HTR-8/SVneo (cell line): ENCODE measurements around the gene CTSW.

ENCODE experiments used
- DNase-seq: peaks from one replicate; pipeline ENCODE4 v3.0.0; 2011; ENCODE audit warnings: low spot score, mixed read lengths; ENCODE audit not compliant: insufficient read length
- FAIRE-seq: peaks from 2 replicates; lab custom pipeline; 2011; peaks lifted over from hg19 to GRCh38; lab: Jason Lieb, UNC

The CTSW gene

DNA sequence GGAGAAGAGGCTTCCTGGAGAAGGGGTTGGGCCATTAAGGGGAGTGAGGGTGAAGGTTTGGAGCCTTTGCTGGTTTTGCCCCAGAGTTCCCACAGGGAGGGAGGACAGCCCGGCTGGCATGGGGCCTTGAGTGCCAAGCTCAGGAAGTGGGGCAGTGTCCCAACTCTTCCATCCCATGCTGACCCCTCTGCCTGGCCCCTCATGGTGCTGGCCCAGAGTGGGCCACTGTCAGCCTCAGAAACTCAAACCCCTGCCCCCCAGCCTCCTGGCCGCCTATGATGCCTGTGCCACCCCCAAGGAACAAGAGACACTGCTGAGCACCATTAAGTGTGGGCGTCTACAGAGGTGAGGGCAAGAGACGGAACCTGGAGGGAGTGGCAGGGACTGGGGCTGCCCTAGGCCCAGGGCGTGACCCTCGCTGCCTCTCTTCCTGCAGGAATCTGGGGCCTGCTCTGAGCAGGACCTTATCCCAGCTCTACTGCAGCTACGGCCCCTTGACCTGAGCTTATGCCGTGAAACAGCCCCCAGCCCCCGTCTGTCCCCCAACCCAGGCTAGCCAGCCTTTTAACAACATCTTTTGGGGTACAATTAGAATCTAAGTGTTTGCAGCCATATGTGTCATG is 14.0 kb upstream of the CTSW start:
- DNase-seq (no peak), FAIRE-seq (no peak)

DNA sequence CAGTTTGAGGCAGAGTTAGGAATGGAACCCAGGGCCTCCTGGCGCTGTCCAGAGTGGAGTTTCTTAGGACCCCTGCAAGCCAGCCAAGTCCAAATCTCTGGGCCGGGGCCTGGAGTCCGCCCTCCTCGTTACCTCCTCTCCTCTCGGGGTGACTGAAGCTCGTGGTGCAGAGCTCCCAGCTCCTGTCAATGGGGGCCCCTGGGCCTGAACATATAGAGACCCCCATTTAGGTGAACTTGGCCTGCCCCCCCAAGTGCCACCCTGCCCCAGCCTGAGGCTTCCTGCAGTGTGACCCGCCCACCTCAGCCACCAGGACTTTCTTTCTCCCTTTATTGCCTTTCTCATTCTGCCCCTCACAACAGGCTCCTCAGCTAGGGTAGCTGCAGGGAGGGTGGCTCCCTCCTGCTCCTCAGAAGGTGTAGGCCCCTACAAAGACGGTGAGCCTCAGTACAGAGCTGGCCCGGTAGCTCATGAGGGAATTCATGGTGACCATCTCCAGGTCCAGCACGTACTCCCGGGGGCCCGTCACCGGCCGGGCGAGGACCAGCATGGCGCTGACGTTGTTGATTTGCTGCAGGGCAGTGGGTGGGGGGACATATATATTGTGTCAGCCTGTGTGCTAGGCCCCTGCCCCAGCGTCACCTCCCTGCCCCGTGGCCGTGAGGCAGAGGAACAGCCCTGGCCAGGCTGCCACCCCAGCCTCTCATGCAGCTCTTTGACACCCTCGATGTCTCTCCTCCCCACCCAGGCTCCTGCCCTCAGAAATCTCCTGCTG is 12.9 kb upstream of the CTSW start:
- DNase-seq = no peak
- peak; percentile 49 for FAIRE-seq

DNA sequence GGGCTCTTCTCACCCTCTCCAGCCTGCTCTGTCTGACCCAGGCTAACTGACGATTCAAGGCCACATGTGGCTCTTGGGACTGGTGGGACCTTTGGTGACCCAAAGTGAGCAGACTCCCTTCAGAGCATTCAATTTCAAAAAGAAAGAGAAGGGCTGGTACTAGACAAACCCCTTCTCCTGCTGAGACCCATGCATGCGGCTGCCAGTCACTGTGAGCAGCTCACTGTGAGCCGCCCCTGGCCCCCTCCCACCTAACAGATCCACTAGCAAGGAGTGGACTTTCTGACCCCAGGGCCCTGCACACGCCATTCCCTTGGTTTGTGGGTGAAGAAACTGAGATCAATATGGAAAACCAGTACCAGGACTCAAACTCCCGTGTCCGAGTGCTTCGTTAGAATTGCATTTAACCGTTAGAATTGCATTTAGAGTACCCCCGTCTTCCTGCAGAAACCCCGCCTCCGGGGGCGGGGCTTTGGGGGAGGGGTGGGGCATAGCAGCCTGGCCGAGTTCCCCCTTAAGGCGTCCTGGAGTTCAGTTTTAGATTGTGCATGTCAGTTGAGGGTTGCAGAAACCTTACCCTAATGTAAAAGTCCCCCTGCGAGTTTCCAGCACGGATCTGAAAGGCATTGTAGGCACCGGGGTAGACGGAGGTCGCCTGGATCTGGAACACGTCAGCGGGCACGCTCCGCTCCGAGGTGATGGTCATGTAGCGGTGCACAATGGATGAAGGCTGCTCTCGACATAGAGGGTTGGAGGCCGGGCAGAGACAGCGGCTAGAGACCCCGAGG is 12.2 kb upstream of the CTSW start:
- peak; percentile 36 for FAIRE-seq
- no peak for DNase-seq

DNA sequence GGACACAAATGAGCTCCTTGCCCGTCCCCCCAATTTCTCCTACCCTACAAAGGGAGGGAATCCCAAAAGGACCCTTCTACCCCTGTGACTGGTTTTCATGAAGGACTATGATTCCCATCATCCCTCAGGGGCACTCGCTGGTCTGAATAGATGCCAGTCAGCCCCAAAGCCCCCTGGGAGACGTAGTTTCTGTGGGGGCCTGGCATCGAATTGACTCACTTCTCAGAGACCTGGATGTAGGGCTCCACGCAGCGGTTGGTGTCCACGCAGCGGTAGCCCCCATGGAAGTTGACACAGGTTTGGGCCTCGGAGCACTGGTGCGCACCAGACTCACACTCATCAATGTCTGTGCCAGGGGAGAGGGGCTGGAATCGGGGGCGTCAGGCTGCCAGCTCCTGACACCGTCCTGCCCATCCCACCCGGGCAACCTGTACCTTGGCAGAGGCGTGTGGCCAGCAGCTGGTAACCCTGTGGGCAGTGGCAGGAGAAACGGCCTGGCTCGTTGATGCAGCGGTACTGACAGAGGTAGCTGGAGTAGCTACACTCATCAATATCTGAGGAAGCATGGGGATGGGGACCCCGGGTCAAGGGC is 11.5 kb upstream of the CTSW start:
- FAIRE-seq (peak; percentile 75), DNase-seq (no peak)

DNA sequence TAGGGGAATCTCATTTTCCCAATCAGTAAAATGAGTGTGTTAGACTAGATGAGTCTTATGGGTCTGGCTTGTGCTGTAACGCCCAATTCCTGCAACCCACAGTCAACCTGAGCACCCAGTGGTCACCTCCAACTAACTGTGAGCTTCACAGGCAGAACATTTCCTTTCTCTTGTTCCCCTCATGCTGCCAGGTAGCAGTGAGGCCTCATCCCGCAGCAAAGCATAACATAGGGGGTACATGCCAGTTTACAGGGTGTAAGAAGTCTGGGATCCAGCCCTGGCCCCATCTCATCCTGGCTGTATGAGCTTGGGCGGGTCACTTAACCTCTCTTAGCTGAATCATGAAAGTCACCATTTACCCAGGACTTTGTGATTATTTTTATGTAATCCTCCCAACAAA is 10.7 kb upstream of the CTSW start:
- DNase-seq (no peak), FAIRE-seq (no peak)

DNA sequence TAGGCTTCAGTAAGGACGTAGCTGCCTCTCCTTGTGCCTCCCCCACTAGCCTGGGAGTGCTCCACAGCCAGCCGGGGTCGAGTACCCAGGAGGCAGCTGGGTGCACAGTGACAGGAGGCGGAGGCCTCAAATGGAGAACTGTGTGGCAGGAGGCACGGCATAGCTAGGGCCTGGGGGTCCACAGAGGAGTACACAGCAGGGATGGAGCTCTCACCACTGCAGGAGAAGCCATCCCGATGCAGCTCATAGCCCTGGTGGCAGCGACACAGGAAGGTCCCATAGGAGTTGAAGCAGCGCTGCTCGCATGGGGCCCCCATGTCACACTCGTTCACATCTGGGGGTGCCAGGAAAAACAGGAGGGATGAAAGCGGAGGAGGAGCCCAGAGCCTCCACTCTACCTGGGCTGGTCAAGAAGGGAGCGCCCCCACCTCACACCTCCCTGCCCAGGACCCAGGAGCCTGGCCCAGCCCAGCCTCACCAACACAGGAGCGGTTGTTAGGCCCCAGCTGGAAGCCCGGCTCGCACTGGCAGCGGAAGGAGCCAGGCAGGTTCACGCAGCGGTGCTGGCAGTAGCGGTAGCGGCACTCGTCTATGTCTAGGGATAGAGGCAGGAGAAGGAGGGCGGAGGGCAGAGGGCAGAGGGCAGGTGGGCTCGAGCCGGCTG is 9.9 kb upstream of the CTSW start:
- FAIRE-seq (no peak), DNase-seq (no peak)

DNA sequence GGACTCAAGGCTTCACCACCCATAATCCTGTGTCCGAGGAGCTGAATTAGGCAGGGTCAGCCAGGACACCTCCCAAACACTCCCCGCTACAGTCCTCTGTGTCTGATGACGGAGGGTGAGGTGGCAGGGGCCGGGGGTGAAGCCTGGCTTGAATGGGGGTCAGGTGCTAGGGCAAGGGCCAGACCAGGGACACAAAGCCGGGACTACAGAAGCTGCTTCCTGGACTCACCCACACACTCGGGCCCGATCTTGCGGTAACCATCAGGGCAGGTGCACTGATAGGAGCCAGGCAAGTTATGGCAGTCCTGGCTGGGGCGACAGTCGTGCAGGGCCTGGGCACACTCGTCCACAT is 9.4 kb upstream of the CTSW start:
- DNase-seq (no peak), FAIRE-seq (peak; percentile 94)

DNA sequence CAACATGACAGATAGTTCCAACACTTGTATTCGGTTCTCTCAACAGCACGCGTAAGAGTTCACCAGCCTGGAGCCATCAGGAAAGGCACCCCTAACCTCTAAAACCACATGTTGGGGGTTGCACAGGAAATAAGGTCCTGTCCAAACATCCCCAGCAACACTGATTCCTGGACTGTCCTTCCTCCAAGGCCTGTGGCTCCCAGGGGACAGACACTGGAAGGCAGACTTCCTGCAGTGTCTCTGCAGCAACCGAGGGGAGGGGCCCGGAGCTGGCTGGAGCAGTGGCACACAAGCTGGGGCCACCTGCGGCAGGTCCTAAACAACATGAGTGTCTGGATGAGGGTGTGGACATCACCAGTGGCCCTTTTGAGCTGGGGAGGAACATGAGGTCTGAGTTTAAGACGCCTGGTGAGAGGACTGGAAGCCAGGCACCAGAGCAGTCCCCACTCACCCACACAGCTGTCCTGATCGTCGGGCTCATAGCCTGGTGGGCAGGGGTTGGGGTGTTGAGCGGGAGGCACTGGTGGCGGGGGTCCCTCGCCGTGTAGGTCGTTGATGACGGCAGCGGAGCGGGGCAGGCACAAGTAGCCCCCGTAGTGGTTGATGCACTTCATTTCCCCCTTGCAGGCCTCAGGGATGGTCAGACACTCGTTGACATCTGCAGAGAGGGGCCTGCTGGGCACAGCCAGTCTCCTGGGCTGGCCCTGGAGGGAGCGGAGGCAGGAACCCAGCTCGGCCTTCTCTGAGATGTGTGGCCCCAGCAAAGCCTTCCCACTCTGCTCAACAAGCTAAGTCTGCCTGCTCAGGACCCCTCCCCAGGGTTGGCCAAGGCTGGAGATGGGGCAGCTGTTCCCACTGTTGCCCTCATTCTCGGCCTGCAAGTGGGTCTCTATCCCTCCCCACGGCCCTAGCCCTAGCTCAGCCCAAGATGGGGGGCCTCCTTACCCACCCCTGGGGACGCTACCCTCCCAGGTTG is 8.6 kb upstream of the CTSW start:
- DNase-seq (no peak), FAIRE-seq (peak; percentile 49)

DNA sequence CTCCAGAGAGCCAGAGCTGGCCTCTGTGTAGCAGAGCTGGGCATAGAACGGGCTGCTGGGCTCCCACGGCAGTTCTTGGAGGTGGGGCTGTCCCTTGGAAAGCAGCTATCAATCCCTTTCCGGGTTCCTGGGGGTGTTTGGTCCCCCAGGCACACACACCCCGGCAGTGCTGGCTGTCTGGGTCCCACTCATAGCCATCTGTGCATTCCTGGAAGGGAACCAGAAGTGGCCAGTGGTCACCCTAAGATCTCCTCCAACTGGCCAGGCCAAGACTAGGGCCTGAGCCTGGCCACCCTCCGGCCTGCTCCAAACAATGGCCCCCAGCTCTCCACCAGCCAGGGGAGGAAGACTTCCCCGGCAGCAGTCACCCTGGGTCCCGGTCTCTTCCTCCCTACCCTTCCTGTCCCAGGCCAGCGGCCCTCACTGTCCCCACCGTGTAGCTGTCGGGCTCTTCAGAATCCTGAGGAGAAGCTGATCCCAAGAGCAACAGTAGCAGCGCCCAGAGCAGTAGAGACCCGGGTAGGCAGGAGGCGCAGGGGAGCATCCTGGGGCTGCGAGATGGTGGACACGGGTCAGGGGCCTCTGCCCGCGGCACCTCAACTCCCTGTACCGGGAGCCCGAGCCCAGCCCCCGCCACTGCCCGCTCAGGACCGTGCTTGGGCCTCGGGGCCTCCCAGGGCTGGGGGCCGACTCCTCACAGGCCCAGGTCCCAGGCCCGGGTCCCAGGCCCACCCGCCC is 7.7 kb upstream of the CTSW start:
- DNase-seq (no peak), FAIRE-seq (peak; percentile 87)

DNA sequence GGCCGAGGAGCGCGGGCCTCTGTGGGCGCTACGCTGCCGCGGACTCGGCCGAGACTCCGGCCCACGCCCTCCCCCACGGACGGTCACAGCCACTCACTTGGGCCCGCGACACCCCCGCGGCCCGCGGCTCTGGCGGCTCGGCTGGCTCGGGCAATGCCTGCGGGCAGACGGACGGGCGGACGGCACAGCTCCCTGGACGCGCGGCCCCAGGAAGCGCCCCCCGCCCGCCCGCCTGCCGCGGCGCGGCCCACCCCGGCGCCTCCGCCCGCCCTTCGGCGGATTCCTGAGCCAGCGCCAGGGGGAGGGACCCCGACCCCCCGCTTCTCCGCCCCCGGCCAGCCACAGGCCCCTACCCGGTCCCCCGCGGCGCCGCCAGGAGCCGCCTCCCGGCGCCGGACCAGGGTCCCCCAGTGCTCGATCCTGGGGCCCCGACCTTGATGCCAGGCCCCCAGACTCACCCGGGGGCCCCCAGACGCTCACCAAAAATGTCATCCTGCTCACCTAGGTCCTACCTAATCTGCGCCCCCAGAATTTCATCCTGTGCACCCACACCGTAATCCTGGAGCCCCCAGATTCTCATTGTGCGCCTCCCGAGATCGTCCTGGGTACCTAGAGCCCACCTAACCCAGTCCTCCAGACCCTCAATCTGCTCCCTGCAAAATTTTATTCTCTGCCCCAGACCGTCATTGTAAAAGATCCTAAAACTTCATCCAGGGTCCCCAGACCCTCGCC is 6.9 kb upstream of the CTSW start, which contains the start of gene EFEMP2:
TSS of gene EFEMP2 (minus strand) at position 215 of the 732 bp plus-strand sequence. CDS start 446 bp downstream, outside the sequence.
- no peak for DNase-seq
- FAIRE-seq = no peak

DNA sequence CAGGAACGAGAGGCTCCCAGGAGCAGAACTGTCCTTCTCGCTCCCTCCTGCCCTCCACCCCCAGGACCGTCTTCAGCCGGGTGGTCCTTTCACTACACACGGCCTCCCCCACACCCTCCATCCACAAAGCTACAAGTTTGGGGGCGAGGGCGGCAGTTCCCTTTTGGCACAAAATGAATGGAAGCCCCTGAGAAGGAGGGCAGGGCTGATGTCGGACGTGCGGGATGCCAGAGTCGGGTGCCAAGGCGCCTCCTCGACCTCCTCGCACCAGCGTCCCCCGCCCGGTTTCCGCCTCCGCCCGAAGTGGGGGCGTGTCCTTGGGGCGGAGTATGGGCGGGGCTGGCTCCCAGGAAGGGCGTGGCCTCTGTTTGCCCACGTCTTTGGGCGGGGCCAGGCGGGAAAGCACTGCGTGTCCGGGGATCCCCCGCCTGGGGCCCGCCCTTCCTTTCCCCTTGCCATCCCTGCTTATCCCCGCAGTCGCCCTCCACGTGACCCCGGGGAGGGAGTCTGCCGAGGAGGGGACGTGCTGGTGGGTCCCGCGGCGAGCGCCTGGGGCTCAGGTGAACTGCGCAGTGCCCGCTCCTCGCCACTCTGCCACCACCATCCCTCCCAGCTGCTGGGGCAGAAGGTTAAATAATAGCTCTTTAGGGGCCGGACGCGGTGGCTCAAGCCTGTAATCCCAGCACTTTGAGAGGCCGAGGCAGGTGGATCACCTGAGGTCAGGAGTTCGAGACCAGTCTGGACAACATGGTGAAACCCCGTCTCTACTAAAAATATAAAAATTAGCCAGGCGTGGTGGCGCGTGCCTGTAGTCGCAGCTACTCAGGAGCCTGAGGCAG is 6.1 kb upstream of the CTSW start:
- peak; percentile 97 for DNase-seq
- FAIRE-seq = peak; percentile 100

DNA sequence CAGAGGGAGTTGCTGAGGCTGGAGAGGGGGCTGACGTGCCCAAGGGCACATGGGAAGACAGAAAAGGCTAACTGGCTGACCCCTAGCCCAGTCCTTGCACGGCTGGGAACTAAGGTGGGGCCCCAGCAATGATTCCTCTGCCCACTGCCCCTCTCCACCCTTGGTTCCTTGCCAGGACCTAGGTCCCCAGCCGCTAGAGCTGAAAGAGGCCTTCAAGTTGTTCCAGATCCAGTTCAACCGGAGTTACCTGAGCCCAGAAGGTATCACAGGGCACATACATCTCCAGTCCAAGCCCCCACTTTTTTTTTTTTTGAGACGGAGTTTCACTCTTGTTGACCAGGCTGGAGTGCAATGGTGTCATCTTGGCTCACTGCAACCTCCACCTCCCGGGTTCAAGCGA is 390 bp downstream of the CTSW start:
- DNase-seq = no peak
- FAIRE-seq = peak; percentile 23

DNA sequence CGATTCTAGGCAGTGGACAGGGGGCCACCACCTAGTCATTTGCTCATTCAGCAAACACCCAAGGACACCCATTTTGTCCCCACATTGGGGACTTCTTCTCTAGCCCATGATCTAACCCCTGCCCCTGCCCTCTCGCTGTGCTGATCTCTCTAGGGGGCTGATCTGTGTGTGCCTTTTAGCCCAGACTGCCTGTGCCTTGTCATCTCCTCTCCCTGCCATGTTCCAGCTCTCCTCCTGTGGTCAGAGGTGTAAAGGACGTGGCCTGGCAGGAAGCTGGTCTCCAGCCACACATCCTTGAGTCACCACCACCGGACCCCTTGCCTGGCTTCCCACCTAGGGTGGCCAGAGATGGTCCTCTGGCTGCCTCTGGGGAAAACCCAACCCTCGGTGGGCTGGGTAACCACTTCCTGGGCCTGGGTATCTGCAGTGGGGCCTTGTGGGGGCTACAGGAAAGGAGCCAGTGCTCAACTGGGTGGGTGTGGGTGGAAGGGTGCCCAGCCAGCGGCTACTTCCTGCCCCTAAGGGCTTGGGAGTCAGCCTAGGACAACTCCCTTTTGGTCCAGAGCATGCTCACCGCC is 1.3 kb downstream of the CTSW start:
- no peak for DNase-seq
- FAIRE-seq = peak; percentile 85

DNA sequence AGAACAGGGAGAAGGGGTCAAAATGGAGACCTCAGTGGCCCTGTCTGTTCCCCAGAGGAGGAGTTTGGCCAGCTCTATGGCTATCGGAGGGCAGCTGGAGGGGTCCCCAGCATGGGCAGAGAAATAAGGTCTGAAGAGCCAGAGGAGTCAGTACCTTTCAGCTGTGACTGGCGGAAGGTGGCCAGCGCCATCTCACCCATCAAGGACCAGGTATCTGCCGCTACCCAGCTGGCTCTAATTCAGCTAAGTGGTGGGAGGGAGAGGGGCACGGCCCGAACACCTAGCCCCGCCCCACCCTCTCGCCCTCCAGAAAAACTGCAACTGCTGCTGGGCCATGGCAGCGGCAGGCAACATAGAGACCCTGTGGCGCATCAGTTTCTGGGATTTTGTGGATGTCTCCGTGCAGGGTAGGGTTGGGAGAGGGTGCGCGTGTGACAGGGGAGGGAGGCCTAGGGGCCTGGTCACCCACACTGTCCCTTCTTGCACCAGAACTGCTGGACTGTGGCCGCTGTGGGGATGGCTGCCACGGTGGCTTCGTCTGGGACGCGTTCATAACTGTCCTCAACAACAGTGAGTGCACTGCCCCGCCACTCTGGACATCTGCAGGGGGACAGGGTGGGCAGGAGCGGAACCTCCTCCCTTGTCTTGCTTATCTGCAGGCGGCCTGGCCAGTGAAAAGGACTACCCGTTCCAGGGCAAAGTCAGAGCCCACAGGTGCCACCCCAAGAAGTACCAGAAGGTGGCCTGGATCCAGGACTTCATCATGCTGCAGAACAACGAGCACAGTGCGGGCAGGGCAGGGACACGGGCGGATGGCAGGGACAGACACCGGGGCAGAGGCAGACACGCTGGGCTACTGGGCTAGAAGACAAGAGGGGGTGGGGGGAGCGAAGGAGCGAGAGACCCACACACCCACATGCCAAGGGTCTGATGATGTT is 2.8 kb downstream of the CTSW start:
- DNase-seq (no peak), FAIRE-seq (peak; percentile 83)

DNA sequence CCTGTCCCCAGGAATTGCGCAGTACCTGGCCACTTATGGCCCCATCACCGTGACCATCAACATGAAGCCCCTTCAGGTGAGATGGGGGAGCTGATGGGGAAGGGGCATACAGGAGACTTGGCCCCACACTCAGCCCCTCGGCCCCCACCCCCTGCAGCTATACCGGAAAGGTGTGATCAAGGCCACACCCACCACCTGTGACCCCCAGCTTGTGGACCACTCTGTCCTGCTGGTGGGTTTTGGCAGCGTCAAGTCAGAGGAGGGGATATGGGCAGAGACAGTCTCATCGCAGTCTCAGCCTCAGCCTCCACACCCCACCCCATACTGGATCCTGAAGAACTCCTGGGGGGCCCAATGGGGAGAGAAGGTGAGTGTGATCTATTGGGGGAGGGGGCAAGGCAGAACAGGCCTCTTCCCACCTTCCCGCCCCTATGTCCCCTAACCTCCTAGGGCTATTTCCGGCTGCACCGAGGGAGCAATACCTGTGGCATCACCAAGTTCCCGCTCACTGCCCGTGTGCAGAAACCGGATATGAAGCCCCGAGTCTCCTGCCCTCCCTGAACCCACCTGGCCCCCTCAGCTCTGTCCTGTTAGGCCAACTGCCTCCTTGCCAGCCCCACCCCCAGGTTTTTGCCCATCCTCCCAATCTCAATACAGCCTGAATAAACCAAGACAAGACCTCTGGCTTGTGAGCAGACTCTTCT is 3.6 kb downstream of the CTSW start:
- FAIRE-seq (peak; percentile 46), DNase-seq (no peak)
